Measurements from ENCODE around the gene SHOX. TPM values are rescaled to one million over a fixed set of nuclear protein-coding genes. Genes with fewer than 3 reads are reported as not detected.

Gene SHOX
- total RNA-seq, 2 donors from 2014 or later, result 0.11 to 0.12 TPM

GRCh38 chrX:653306-653705 is 22.7 kb downstream of the SHOX start:
- DNase-seq, result no peak
- TF ChIP-seq CTCF (IDR thresholded peaks at IDR 0.05), result no peak
- Histone ChIP-seq H3K4me3 (no peak overlapping the region), H3K9me3 (no peaks in the 10 kb centered on the region), H3K4me1 (no peaks in the 10 kb centered on the region), H3K27ac (no peak overlapping the region), H3K36me3 (no peaks in the 10 kb centered on the region), H3K27me3 (no peaks in the 10 kb centered on the region), H3K9ac (ENCODE audit: low read depth in 2 of 2, low read length in 2 of 2) (no peak overlapping the region)
- intact Hi-C loops (cut with DNase I), result no loop called here

DNA sequence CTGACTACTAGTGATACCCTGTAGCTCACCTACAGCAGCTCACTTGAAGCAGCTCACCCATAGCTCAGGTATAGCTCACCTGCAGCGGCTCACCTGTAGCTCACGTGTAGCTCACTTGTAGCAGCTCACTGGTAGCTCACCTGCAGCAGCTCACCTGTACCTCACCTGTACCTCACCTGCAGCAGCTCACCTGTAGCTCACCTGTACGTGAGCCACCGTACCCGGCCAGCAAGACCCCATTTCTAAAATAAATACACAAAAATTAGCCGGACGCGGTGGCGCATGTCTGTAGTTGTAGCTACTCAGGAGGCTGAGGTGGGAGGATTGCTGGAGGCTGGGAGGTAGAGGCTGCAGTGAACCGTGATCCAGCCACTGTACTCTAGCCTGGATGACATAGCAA is 30.6 kb downstream of the SHOX start:
- Histone ChIP-seq H3K27ac (no peak overlapping the region), H3K36me3 (no peaks in the 10 kb centered on the region), H3K4me1 (no peaks in the 10 kb centered on the region), H3K27me3 (no peaks in the 10 kb centered on the region), H3K4me3 (no peak overlapping the region), H3K9me3 (no peaks in the 10 kb centered on the region), H3K9ac (ENCODE audit: low read depth in 2 of 2, low read length in 2 of 2) (no peak overlapping the region)
- DNase-seq, result no peak
- intact Hi-C loops (cut with DNase I), result no loop called here
- TF ChIP-seq CTCF (IDR thresholded peaks at IDR 0.05), result no peak

DNA sequence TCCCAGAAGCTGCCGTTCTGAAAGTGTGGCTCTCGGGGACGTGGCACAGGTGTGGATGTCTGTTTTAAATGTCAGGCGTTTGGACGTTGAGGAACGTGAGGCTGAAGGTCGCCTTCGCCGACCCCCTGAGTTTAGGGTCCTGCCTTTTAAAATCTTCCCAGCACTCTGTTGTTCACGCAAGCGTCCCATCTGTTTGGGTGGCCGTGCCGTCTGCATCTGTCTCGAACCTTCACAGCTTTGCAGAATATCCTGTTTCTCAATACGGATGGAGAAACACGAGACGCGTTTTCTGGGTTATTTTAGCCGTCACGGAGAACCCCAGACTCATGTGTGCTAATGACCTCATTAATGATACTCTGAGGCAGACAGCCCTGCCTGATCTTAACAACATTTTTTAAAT is 31.5 kb downstream of the SHOX start:
- Histone ChIP-seq H3K27ac (no peak overlapping the region), H3K9me3 (no peaks in the 10 kb centered on the region), H3K4me3 (no peak overlapping the region), H3K27me3 (no peaks in the 10 kb centered on the region), H3K4me1 (no peaks in the 10 kb centered on the region), H3K36me3 (no peaks in the 10 kb centered on the region), H3K9ac (ENCODE audit: low read depth in 2 of 2, low read length in 2 of 2) (no peak overlapping the region)
- DNase-seq, result no peak
- intact Hi-C loops (cut with DNase I), result no loop called here
- no peak for TF ChIP-seq CTCF (IDR thresholded peaks at IDR 0.05)

GRCh38 chrX:663841-664240 is 33.2 kb downstream of the SHOX start:
- H3K9me3 ChIP-seq, result no peaks in the 10 kb centered on the region

DNA sequence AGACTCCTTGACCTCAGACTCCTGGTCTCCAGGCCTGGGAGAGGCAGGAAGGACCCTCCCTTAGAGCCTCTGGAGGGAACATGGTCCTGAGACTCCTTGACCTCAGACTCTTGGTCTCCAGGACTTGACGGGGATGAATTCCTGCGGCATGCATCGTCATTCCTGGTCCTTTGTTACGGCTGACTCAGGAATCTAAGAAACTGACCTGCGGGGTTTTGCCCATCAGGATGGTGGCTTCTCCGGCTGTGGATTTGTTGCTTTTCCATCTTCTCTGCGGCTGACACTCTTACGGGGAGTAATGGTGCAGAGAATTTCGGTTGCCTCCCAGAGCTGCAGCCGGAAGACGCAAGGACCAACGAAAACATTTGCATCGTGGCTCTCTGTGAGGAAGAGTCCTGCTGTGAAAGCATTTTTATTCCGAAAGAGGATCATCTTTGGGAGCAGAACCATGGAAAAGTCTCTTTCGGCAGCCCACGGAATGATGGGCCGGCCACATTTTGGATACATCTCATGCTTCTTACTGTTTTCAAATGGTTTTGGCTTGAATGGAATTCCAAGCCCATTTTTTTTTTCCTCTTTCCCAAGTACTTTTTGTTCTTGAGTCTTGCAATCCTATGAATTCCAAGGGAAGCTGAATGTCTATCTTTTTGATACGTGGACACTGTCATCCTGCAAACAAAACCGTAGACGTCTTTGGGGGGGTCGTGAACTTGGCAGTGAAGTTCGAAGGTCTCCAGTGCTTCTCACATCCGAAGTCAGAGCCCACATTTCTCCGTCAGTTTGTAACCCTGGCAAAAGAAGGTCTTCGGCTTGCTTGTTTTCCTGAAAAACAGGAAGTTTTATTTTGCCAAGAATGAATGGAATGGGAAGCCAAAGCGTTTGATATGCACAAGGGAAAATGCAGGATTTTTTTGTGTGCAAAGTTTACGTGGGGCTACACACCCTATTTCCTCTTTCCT is 36.5 kb downstream of the SHOX start:
- Histone ChIP-seq H3K4me3 (no peak overlapping the region), H3K27ac (no peak overlapping the region), H3K9ac (ENCODE audit: low read depth in 2 of 2, low read length in 2 of 2) (no peak overlapping the region), H3K36me3 (no peaks in the 10 kb centered on the region), H3K4me1 (no peaks in the 10 kb centered on the region), H3K9me3 (no peaks in the 10 kb centered on the region), H3K27me3 (no peaks in the 10 kb centered on the region)
- DNase-seq, result no peak
- intact Hi-C loops (cut with DNase I), result no loop called here
- no peak for TF ChIP-seq CTCF (IDR thresholded peaks at IDR 0.05)

More at GRCh38 chrX:663841-664240, 33.2 kb downstream of the SHOX start:
- no peak overlapping the region for H3K9ac ChIP-seq (ENCODE audit: low read depth in 2 of 2, low read length in 2 of 2)
- no peak for DNase-seq
- no peaks in the 10 kb centered on the region for H3K36me3 ChIP-seq
- H3K4me1 ChIP-seq, result no peaks in the 10 kb centered on the region
- no peaks in the 10 kb centered on the region for H3K27me3 ChIP-seq
- no peak overlapping the region for H3K4me3 ChIP-seq
- no peak overlapping the region for H3K27ac ChIP-seq
- no peak for TF ChIP-seq CTCF (IDR thresholded peaks at IDR 0.05)
- intact Hi-C loops (cut with DNase I), result no loop called here

Measured in colonic mucosa (tissue), 4 donors.